GM21529 (cell line): ENCODE data around the gene SH2D3A.
"Not testable (repeated sequence)": the region's sequence is repeated elsewhere in the genome, so short reads cannot be mapped to it uniquely, and the experiment has no call there.

Experiments used
- ATAC-seq: cut with Tn5 transposase; IDR thresholded peaks from one replicate; pipeline ENCODE4 v1.9.1; 2021; ENCODE audit not compliant: unreplicated experiment

Gene SH2D3A

GRCh38 chr19:6762253-6762797, 4.9 kb downstream of the SH2D3A start:
- ATAC-seq = not testable (repeated sequence)

- no peak for ATAC-seq
Observed at GRCh38 chr19:6761053-6761676, 6.1 kb downstream of the SH2D3A start.

GRCh38 chr19:6760606-6761005, 6.6 kb downstream of the SH2D3A start:
- ATAC-seq = no peak

GRCh38 chr19:6754653-6755463, 12.4 kb downstream of the SH2D3A start:
- no peak for ATAC-seq

- ATAC-seq = no peak
Observed at GRCh38 chr19:6754136-6754535, 13.1 kb downstream of the SH2D3A start.

- ATAC-seq = peak; percentile 68
Observed at GRCh38 chr19:6753178-6754031, 13.8 kb downstream of the SH2D3A start.

GRCh38 chr19:6752256-6753177, 14.7 kb downstream of the SH2D3A start:
- ATAC-seq = no peak

GRCh38 chr19:6751189-6751588, 16.0 kb downstream of the SH2D3A start:
- no peak for ATAC-seq

- no peak for ATAC-seq
Observed at GRCh38 chr19:6750062-6750461, 17.2 kb downstream of the SH2D3A start.

- ATAC-seq = not testable (repeated sequence)
Observed at GRCh38 chr19:6748543-6748942, 18.7 kb downstream of the SH2D3A start.

- ATAC-seq = no peak
Observed at GRCh38 chr19:6745965-6746364, 21.3 kb downstream of the SH2D3A start.

GRCh38 chr19:6744381-6745301, 22.6 kb downstream of the SH2D3A start:
- ATAC-seq = no peak

GRCh38 chr19:6743714-6744380, 23.4 kb downstream of the SH2D3A start:
- ATAC-seq = no peak

- ATAC-seq = no peak
Observed at GRCh38 chr19:6743066-6743465, 24.2 kb downstream of the SH2D3A start.

- no peak for ATAC-seq
Observed at GRCh38 chr19:6740589-6741343, 26.5 kb downstream of the SH2D3A start.

- no peak for ATAC-seq
Observed at GRCh38 chr19:6739883-6740588, 27.2 kb downstream of the SH2D3A start.

GRCh38 chr19:6739390-6739882, 27.8 kb downstream of the SH2D3A start, which contains the start of gene TRIP10:
Gene TRIP10, plus strand, starts transcription at chr19:6739680. Its CDS starts 82 bp downstream, at chr19:6739762.
- ATAC-seq = no peak
